A673 (cell line): ENCODE results near the gene SCNN1A. TPM values are rescaled to one million over a fixed set of nuclear protein-coding genes. Genes with fewer than 3 reads are reported as not detected.

ENCODE experiments used
- BruUV-seq: library from RNA; stranded (reverse); fragments of 400-500 nt; replicated peaks from 2 replicates; lab custom pipeline; 2021; lab: Mats Ljungman, UMichigan
- CTCF ChIA-PET: fragments of 300-600 bp; sonication (Branson Sonifier 250); formaldehyde crosslinking; loops from one replicate; lab custom pipeline; 2022; ENCODE audit warnings: antibody characterized with exemption; lab: Charles Lee
- POLR2A ChIA-PET: fragments of 300-600 bp; sonication (Branson Sonifier 250); formaldehyde crosslinking; loops from one replicate; lab custom pipeline; 2022; ENCODE audit warnings: antibody characterized with exemption; ENCODE audit not compliant: low non-redundant PET; lab: Charles Lee
- DNase-seq: peaks from one replicate; pipeline ENCODE4 v3.0.0-alpha.2; 2015; ENCODE audit warnings: low spot score
- H3K27ac ChIP-seq: fragments of 200-600 bp; sonication (generic); 2 replicates; pipeline ENCODE4 v1.5.1; 2016; ENCODE audit warnings: mixed run types, low read depth, mild to moderate bottlenecking, mixed read lengths, antibody characterized with exemption, low read length; ENCODE audit not compliant: poor library complexity, severe bottlenecking
- H3K27me3 ChIP-seq: fragments of 200-600 bp; sonication (generic); replicated peaks from 2 replicates; pipeline ENCODE4 v1.6.1; 2017; ENCODE audit warnings: mixed run types, low read depth, mild to moderate bottlenecking, mixed read lengths, antibody characterized with exemption, low read length; ENCODE audit not compliant: insufficient read depth, poor library complexity
- H3K36me3 ChIP-seq: fragments of 200-600 bp; sonication (generic); 2 replicates; pipeline ENCODE4 v1.6.1; 2016; ENCODE audit warnings: mixed run types, mild to moderate bottlenecking, mixed read lengths, antibody characterized with exemption, low read length; ENCODE audit not compliant: insufficient read depth, poor library complexity, severe bottlenecking
- H3K4me1 ChIP-seq: fragments of 200-600 bp; sonication (generic); 2 replicates; pipeline ENCODE4 v1.6.1; 2017; ENCODE audit warnings: mixed run types, mild to moderate bottlenecking, mixed read lengths, antibody characterized with exemption, low read length; ENCODE audit not compliant: insufficient read depth, poor library complexity, severe bottlenecking
- H3K4me3 ChIP-seq: fragments of 200-600 bp; sonication (generic); 2 replicates; pipeline ENCODE4 v1.5.1; 2016; ENCODE audit warnings: low read depth, mixed run types, mild to moderate bottlenecking, mixed read lengths, low read length; ENCODE audit not compliant: poor library complexity, severe bottlenecking
- H3K9me3 ChIP-seq: fragments of 200-600 bp; sonication (generic); 2 replicates; pipeline ENCODE4 v1.6.1; 2016; ENCODE audit warnings: mixed run types, low read depth, mild to moderate bottlenecking, mixed read lengths, antibody characterized with exemption, low read length; ENCODE audit not compliant: poor library complexity, severe bottlenecking
- EZH2 ChIP-seq: fragments of 200-600 bp; sonication (generic); IDR thresholded peaks from 2 replicates; pipeline ENCODE4 v1.6.1; 2017; ENCODE audit warnings: borderline replicate concordance, low read depth, mild to moderate bottlenecking, mixed read lengths, antibody characterized with exemption, low read length; ENCODE audit not compliant: poor library complexity, severe bottlenecking
- intact Hi-C: fragments of 100-400 bp; cut with micrococcal nuclease; formaldehyde crosslinking; loops from one replicate; pipeline ENCODE4 v1.10.0; 2022; ENCODE audit not compliant: unreplicated experiment
- total RNA-seq: library from RNA; stranded (reverse); gene quantifications from 2 replicates; pipeline ENCODE4 v1.2.3, GENCODE V29; 2021
- TF ChIP-seq, protein P1 (sequence below): fragments of 300-800, 200-600 bp; sonication (generic); conservative IDR thresholded peaks from 2 replicates; pipeline ENCODE4 v1.5.1; 2017; ENCODE audit warnings: low read depth, mild to moderate bottlenecking, antibody characterized with exemption, low read length, moderate library complexity, mixed read lengths

The SCNN1A gene
- total RNA-seq, 1 experiment from 2014 or later, result not detected

DNA sequence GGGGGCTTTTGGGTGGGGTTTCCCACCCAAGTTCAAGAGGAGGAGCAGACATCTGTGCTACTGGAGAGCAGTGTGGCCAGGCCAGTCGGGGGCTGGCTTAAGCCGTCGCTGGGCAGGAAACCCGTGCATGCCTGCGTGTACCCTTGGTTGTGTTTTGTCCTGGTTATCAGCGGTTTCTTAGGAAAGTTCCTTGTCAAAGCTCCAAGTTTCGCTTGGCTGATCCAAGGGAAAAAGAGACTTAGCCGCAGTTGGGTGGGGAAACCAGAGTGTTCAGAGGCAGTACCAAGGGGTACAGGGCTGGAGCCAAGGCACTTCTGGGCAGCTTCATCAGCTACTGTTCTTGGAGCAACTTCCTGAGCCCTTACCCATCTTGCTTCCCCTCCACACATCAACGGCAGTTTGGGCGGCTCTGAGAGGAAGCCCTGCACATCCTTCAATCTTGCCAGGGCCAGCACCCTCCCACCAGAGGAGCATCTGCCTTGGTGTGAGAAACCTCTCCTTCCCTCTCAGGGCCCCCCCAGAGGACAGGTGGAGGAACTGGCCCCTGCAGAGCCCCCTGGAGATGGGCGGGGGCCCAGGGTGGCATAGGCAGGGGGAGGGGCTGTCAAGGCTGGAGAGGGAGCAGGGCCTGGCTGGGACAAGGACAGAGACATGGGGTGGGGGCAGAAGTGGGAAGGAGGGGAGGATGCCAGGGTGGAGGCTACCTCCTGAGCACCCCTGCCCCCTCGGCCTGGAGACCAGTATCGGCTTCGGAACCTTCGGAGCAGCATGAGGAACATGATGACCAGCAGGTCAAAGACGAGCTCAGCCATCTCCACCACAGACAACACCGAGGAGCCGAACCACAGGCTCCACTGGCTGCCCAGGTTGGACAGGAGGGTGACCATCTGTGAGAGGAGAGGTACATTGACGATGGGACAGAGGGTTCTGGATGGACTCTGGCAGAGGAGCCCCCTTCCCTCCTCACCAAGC is 27.7 kb downstream of the SCNN1A start:
- CTCF ChIA-PET, result no interaction called here
- no peak for DNase-seq
- TF ChIP-seq, protein P1, sequence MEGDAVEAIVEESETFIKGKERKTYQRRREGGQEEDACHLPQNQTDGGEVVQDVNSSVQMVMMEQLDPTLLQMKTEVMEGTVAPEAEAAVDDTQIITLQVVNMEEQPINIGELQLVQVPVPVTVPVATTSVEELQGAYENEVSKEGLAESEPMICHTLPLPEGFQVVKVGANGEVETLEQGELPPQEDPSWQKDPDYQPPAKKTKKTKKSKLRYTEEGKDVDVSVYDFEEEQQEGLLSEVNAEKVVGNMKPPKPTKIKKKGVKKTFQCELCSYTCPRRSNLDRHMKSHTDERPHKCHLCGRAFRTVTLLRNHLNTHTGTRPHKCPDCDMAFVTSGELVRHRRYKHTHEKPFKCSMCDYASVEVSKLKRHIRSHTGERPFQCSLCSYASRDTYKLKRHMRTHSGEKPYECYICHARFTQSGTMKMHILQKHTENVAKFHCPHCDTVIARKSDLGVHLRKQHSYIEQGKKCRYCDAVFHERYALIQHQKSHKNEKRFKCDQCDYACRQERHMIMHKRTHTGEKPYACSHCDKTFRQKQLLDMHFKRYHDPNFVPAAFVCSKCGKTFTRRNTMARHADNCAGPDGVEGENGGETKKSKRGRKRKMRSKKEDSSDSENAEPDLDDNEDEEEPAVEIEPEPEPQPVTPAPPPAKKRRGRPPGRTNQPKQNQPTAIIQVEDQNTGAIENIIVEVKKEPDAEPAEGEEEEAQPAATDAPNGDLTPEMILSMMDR, result no peak
- no peak for TF ChIP-seq EZH2
- H3K36me3 ChIP-seq, result no peaks in the 10 kb centered on the region
- no peak overlapping the region for H3K4me3 ChIP-seq
- peaks cover 1% of the 10 kb centered on the region for H3K4me1 ChIP-seq
- no peaks in the 10 kb centered on the region for H3K9me3 ChIP-seq
- no TSS peak for BruUV-seq
- no peaks in the 10 kb centered on the region for H3K27me3 ChIP-seq
- no peak overlapping the region for H3K27ac ChIP-seq
- intact Hi-C loops, result no loop called here
- POLR2A ChIA-PET, result no interaction called here

DNA sequence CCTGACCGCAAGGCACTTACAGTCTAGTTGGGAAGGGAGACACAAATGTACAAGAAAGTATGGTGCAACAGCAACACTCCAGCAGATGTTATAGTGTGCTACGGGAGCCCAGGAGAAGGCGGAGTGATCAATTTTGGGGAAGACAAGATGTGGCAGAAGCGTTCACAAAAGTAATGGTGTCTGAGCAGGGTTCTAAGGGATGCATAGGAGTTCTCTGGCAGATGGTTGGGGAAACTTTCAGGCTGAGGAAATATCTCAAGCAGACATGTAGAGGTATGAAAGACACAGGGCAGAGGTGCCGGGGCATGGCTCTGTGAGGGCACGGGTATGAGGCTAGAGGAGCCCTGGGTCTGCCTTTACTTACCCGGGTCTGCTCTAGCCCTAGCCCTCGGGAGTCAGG is 28.4 kb downstream of the SCNN1A start:
- ChIA-PET POLR2A (no interaction called here), CTCF (no interaction called here)
- H3K9me3 ChIP-seq, result no peaks in the 10 kb centered on the region
- no TSS peak for BruUV-seq
- no peak for TF ChIP-seq EZH2
- TF ChIP-seq, protein P1, result no peak
- H3K4me1 ChIP-seq, result peaks cover 8% of the 10 kb centered on the region
- no peaks in the 10 kb centered on the region for H3K27me3 ChIP-seq
- no peak overlapping the region for H3K27ac ChIP-seq
- no peak for DNase-seq
- no peaks in the 10 kb centered on the region for H3K36me3 ChIP-seq
- H3K4me3 ChIP-seq, result no peak overlapping the region
- intact Hi-C loops, result no loop called here

DNA sequence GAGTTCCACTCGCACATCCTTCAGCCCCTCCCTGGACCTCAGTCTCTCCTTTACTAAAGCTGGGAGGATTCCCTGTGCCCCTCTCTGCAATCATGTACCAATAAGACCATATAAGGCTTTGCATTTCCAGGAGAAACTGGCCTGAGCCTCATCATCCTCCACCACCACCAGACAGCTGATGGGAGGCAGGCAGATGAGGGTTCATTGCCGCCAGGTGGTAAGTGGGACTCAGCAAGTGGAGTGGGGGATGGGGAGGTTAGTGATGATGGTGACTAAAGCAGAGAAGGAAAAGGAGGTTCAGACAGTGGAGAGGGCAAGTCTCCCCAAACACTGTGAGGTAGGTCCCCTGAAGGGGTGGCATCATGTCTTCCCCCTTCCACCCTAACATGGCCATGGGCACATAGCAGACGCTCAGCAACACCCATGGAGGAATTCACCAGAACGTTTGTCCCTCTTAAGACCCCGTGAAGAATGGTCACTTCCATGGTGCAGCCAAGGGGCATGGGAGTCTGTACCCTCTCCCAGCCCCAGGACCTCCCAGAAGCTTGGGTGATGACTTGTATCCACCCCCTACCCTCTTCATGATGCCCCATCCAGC is 29.0 kb downstream of the SCNN1A start:
- no peaks in the 10 kb centered on the region for H3K9me3 ChIP-seq
- H3K27ac ChIP-seq, result no peak overlapping the region
- ChIA-PET POLR2A (no interaction called here), CTCF (no interaction called here)
- H3K4me3 ChIP-seq, result no peak overlapping the region
- peaks cover 8% of the 10 kb centered on the region for H3K4me1 ChIP-seq
- no peaks in the 10 kb centered on the region for H3K27me3 ChIP-seq
- BruUV-seq, result no TSS peak
- intact Hi-C loops, result no loop called here
- TF ChIP-seq EZH2, result no peak
- TF ChIP-seq, protein P1, result no peak
- DNase-seq, result no peak
- no peaks in the 10 kb centered on the region for H3K36me3 ChIP-seq
